ENCODE data around the gene SMOC2. TPM values are rescaled to one million over a fixed set of nuclear protein-coding genes. Genes with fewer than 3 reads are reported as not detected.

SMOC2 gene
- total and polyA plus RNA-seq, 2 of the 4 experiments (the other 2 are of a cell fraction): not detected

GRCh38 chr6:168648240-168649125 lies 207.5 kb downstream of the SMOC2 start:
- Histone ChIP-seq H3K9me1 (ENCODE audit: insufficient read depth, low read length) (no peaks in the 10 kb centered on the region), H3K56ac (ENCODE audit: extremely low read depth, insufficient read depth, low read length) (no peak overlapping the region), H3K4me1 (ENCODE audit: control insufficient read depth, insufficient read depth, low read length) (no peaks in the 10 kb centered on the region), H4K91ac (ENCODE audit: insufficient read depth, low read depth, low read length) (no peak overlapping the region), H2AK9ac (replicated peaks; ENCODE audit: low read depth, low read length, poor library complexity) (no peak overlapping the region), H3K79me1 (ENCODE audit: low read depth in 1 of 2, low read length in 2 of 2) (no peaks in the 10 kb centered on the region), H4K8ac (ENCODE audit: low read depth in 2 of 2, low read length in 2 of 2) (no peak overlapping the region), H2BK120ac (ENCODE audit: low read depth, low read length) (no peak overlapping the region), H4K5ac (ENCODE audit: low read depth, low read length) (no peak overlapping the region), H3K9me3 (ENCODE audit: control insufficient read depth, insufficient read depth, low read length) (peaks cover 51% of the 10 kb centered on the region), H3K36me3 (ENCODE audit: control insufficient read depth, insufficient read depth, low read length) (no peaks in the 10 kb centered on the region), H2BK15ac (ENCODE audit: low read depth, low read length) (no peak overlapping the region), H3K4ac (ENCODE audit: low read depth, low read length) (no peak overlapping the region), H3K9ac (ENCODE audit: low read depth, low read length) (no peak overlapping the region), H2AK5ac (ENCODE audit: low read depth, low read length) (no peak overlapping the region), H3K18ac (ENCODE audit: low read depth, low read length) (no peak overlapping the region), H3K27me3 (ENCODE audit: control insufficient read depth, insufficient read depth, low read length) (no peaks in the 10 kb centered on the region), H3K4me2 (ENCODE audit: low read depth, low read length) (no peak overlapping the region), H3K27ac (ENCODE audit: insufficient read depth, low read length) (no peak overlapping the region), H2BK20ac (ENCODE audit: low read depth, low read length) (no peak overlapping the region), H4K20me1 (ENCODE audit: insufficient read depth, low read length) (no peaks in the 10 kb centered on the region), H2BK5ac (ENCODE audit: low read depth, low read length, poor library complexity, severe bottlenecking) (no peak overlapping the region), H3K4me3 (ENCODE audit: insufficient read depth, low read depth, low read length) (no peak overlapping the region), H3K23ac (ENCODE audit: low read depth, low read length) (no peak overlapping the region), H2AFZ (replicated peaks; ENCODE audit: low read length, poor library complexity) (no peak overlapping the region), H3K14ac (replicated peaks; ENCODE audit: low read depth, low read length) (no peak overlapping the region)
- ChIA-PET POLR2A (ENCODE audit: unreplicated experiment) (no interaction called here), CTCF (no interaction called here)
- TF ChIP-seq CHD1 (IDR thresholded peaks at IDR 0.05; ENCODE audit: low read depth, low read length): no peak
- TF ChIP-seq CEBPB (IDR thresholded peaks at IDR 0.05; ENCODE audit: low read depth, low read length): no peak
- TF ChIP-seq RCOR1 (IDR thresholded peaks at IDR 0.05; ENCODE audit: insufficient replicate concordance, low read length): no peak
- TF ChIP-seq FOS (IDR thresholded peaks at IDR 0.05; ENCODE audit: low read depth, low read length): no peak
- TF ChIP-seq MXI1 (IDR thresholded peaks at IDR 0.05; ENCODE audit: borderline replicate concordance, low read depth, low read length): no peak
- no peak for TF ChIP-seq BHLHE40 (IDR thresholded peaks at IDR 0.05; ENCODE audit: low read depth, low read length)
- no peak for TF ChIP-seq SMC3 (IDR thresholded peaks at IDR 0.05; ENCODE audit: low read depth, low read length)
- no peak for TF ChIP-seq MAZ (IDR thresholded peaks at IDR 0.05; ENCODE audit: borderline replicate concordance, low read depth, low read length)
- TF ChIP-seq, protein P1, sequence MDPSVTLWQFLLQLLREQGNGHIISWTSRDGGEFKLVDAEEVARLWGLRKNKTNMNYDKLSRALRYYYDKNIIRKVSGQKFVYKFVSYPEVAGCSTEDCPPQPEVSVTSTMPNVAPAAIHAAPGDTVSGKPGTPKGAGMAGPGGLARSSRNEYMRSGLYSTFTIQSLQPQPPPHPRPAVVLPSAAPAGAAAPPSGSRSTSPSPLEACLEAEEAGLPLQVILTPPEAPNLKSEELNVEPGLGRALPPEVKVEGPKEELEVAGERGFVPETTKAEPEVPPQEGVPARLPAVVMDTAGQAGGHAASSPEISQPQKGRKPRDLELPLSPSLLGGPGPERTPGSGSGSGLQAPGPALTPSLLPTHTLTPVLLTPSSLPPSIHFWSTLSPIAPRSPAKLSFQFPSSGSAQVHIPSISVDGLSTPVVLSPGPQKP (IDR thresholded peaks at IDR 0.05; ENCODE audit: borderline replicate concordance, low read depth, low read length): no peak
- no peak for TF ChIP-seq RAD21 (IDR thresholded peaks at IDR 0.05; ENCODE audit: low read length)
- no peak for TF ChIP-seq CTCF (conservative IDR thresholded peaks at IDR 0.05; ENCODE audit: low read depth, low read length)
- TF ChIP-seq RFX5 (IDR thresholded peaks at IDR 0.05; ENCODE audit: low read depth, low read length): no peak
- TF ChIP-seq, protein P2, sequence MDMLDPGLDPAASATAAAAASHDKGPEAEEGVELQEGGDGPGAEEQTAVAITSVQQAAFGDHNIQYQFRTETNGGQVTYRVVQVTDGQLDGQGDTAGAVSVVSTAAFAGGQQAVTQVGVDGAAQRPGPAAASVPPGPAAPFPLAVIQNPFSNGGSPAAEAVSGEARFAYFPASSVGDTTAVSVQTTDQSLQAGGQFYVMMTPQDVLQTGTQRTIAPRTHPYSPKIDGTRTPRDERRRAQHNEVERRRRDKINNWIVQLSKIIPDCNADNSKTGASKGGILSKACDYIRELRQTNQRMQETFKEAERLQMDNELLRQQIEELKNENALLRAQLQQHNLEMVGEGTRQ (IDR thresholded peaks at IDR 0.05; ENCODE audit: low read depth, low read length): no peak
- TF ChIP-seq NFE2L2 (IDR thresholded peaks at IDR 0.05; ENCODE audit: low read depth, low read length): no peak
- in situ Hi-C loops (cut with MboI; ENCODE audit: low sequenced_read_pairs): no loop called here
- no peak for DNase-seq
- BruUV-seq (replicated peaks): no TSS peak
- 30% methylated on average over 16 of the region's 30 CpGs; no CpG with 5 or more reads in 1 of the 2 experiments for WGBS, 2 experiments (ENCODE audit: extremely low coverage in 2 of 2, insufficient read length in 1 of 2)
- dilution Hi-C loops (cut with HindIII; ENCODE audit: low sequenced_read_pairs, unreplicated experiment): no loop called here
- no peak for ATAC-seq (ENCODE audit: low read depth)
- intact Hi-C loops (cut with micrococcal nuclease): no loop called here

Measured in IMR-90 (cell line).